ENCODE results near the gene ZSCAN30.

DNA sequence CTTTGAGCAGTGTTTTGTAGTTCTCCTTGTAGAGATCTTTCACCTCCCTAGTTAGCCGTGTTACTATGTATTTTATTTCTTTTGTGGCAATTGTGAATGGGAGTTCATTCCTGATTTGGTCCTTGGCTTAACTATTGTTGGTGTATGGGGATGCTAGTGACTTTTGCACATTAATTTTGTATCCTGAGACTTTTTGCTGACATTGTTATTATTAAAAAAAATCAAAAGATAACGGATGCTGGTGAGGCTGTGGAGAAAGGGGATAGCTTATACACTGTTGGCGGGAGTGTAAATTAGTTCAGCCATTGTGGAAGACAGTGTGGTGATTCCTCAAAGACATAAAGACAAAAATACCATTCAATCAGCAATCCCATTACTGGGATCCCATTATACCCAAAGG, 66.2 kb downstream of the ZSCAN30 start:
- TF ChIP-seq BMI1 (IDR thresholded peaks at IDR 0.05; ENCODE audit: low read length) (no peak), MTF1 (CRISPR knock-in tag; IDR thresholded peaks at IDR 0.05; ENCODE audit: borderline replicate concordance) (no peak), ZFX (CRISPR knock-in tag; IDR thresholded peaks at IDR 0.05) (no peak), RAD21 (CRISPR knock-in tag; conservative IDR thresholded peaks at IDR 0.05 in 1 of 2, IDR thresholded peaks at IDR 0.05 in 1 of 2) (no peak), SMAD3 (CRISPR knock-in tag; conservative IDR thresholded peaks at IDR 0.05) (no peak), SPI1 (IDR thresholded peaks at IDR 0.05; ENCODE audit: borderline replicate concordance, low read depth, low read length) (no peak), POLR2A (conservative IDR thresholded peaks at IDR 0.05) (no peak), POLR2AphosphoS5 (IDR thresholded peaks at IDR 0.05; ENCODE audit: control insufficient read depth, insufficient read depth, low read depth, low read length) (no peak)
- TF ChIP-seq, protein P1, sequence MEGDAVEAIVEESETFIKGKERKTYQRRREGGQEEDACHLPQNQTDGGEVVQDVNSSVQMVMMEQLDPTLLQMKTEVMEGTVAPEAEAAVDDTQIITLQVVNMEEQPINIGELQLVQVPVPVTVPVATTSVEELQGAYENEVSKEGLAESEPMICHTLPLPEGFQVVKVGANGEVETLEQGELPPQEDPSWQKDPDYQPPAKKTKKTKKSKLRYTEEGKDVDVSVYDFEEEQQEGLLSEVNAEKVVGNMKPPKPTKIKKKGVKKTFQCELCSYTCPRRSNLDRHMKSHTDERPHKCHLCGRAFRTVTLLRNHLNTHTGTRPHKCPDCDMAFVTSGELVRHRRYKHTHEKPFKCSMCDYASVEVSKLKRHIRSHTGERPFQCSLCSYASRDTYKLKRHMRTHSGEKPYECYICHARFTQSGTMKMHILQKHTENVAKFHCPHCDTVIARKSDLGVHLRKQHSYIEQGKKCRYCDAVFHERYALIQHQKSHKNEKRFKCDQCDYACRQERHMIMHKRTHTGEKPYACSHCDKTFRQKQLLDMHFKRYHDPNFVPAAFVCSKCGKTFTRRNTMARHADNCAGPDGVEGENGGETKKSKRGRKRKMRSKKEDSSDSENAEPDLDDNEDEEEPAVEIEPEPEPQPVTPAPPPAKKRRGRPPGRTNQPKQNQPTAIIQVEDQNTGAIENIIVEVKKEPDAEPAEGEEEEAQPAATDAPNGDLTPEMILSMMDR (IDR thresholded peaks at IDR 0.05 in 2 of 3, conservative IDR thresholded peaks at IDR 0.05 in 1 of 3; ENCODE audit: insufficient read depth in 2 of 3, low read depth in 1 of 3, low read length in 3 of 3): no peak

Measured in K562 (cell line).